Measurements from ENCODE around the gene MPDU1. TPM values are rescaled to one million over a fixed set of nuclear protein-coding genes. Genes with fewer than 3 reads are reported as not detected.
"Not testable (repeated sequence)": the region's sequence is repeated elsewhere in the genome, so short reads cannot be mapped to it uniquely, and the experiment has no call there.

MPDU1 gene
- total RNA-seq, 1 experiment from 2014 or later: 151 TPM

- DNase-seq (ENCODE audit: low spot score): peak; percentile 72
- in situ Hi-C loops (cut with HindIII; ENCODE audit: low sequenced_read_pairs): no loop called here
Measured at GRCh38 chr17:7579001-7579833, 4.4 kb upstream of the MPDU1 start, which contains the start of gene CD68. CD68 (plus strand) TSS chr17:7579638; CDS start chr17:7579678, 40 bp downstream.

- in situ Hi-C loops (cut with HindIII; ENCODE audit: low sequenced_read_pairs): no loop called here
- DNase-seq (ENCODE audit: low spot score): no peak
Measured at GRCh38 chr17:7579834-7580603, 3.6 kb upstream of the MPDU1 start.

- DNase-seq (ENCODE audit: low spot score): no peak
- in situ Hi-C loops (cut with HindIII; ENCODE audit: low sequenced_read_pairs): no loop called here
Measured at GRCh38 chr17:7580604-7581575, 2.8 kb upstream of the MPDU1 start.

- in situ Hi-C loops (cut with HindIII; ENCODE audit: low sequenced_read_pairs): no loop called here
- no peak for DNase-seq (ENCODE audit: low spot score)
Measured at GRCh38 chr17:7582396-7583252, 1.0 kb upstream of the MPDU1 start.

- in situ Hi-C loops (cut with HindIII; ENCODE audit: low sequenced_read_pairs): no loop called here
- peak; percentile 67 for DNase-seq (ENCODE audit: low spot score)
Measured at GRCh38 chr17:7586673-7587419, 3.2 kb downstream of the MPDU1 start.

GRCh38 chr17:7587420-7588151 lies 3.9 kb downstream of the MPDU1 start:
- DNase-seq (ENCODE audit: low spot score): no peak
- in situ Hi-C loops (cut with HindIII; ENCODE audit: low sequenced_read_pairs): no loop called here

- in situ Hi-C loops (cut with HindIII; ENCODE audit: low sequenced_read_pairs): no loop called here
- no peak for DNase-seq (ENCODE audit: low spot score)
Measured at GRCh38 chr17:7588553-7589203, 5.0 kb downstream of the MPDU1 start.

- in situ Hi-C loops (cut with HindIII; ENCODE audit: low sequenced_read_pairs): no loop called here
- DNase-seq (ENCODE audit: low spot score): peak; percentile 93
Measured at GRCh38 chr17:7589204-7589868, 5.7 kb downstream of the MPDU1 start.

- in situ Hi-C loops (cut with HindIII; ENCODE audit: low sequenced_read_pairs): no loop called here
Measured at GRCh38 chr17:7589891-7590691, 6.4 kb downstream of the MPDU1 start, which contains the start of gene SOX15. SOX15 (minus strand) TSS chr17:7590094; CDS start chr17:7589676, 418 bp downstream.

GRCh38 chr17:7590743-7591142 lies 7.1 kb downstream of the MPDU1 start:
- no peak for DNase-seq (ENCODE audit: low spot score)
- in situ Hi-C loops (cut with HindIII; ENCODE audit: low sequenced_read_pairs): no loop called here

More at GRCh38 chr17:7589891-7590691, 6.4 kb downstream of the MPDU1 start, which contains the start of gene SOX15:
- DNase-seq (ENCODE audit: low spot score): no peak

- no peak for DNase-seq (ENCODE audit: low spot score)
- in situ Hi-C loops (cut with HindIII; ENCODE audit: low sequenced_read_pairs): no loop called here
Measured at GRCh38 chr17:7591596-7591995, 7.9 kb downstream of the MPDU1 start.

- DNase-seq (ENCODE audit: low spot score): no peak
- in situ Hi-C loops (cut with HindIII; ENCODE audit: low sequenced_read_pairs): no loop called here
Measured at GRCh38 chr17:7592422-7593021, 8.9 kb downstream of the MPDU1 start.

GRCh38 chr17:7593296-7593695 lies 9.6 kb downstream of the MPDU1 start:
- in situ Hi-C loops (cut with HindIII; ENCODE audit: low sequenced_read_pairs): no loop called here
- no peak for DNase-seq (ENCODE audit: low spot score)

GRCh38 chr17:7597561-7597960 lies 13.9 kb downstream of the MPDU1 start:
- DNase-seq (ENCODE audit: low spot score); in situ Hi-C loops (cut with HindIII; ENCODE audit: low sequenced_read_pairs): not testable (repeated sequence)

- no peak for DNase-seq (ENCODE audit: low spot score)
- in situ Hi-C loops (cut with HindIII; ENCODE audit: low sequenced_read_pairs): no loop called here
Measured at GRCh38 chr17:7606280-7606679, 22.6 kb downstream of the MPDU1 start.

Data from G401 (cell line).